Breast epithelium (tissue), 3 donors: Measurements from ENCODE around the gene SNCAIP.

ENCODE experiments used
- CTCF ChIP-seq, 3 donors: fragments of 450-650 bp; IDR thresholded peaks; one replicate each; pipeline ENCODE4 v1.5.1; 2016 to 2017; ENCODE audit warnings: antibody characterized with exemption in 3 of 3, mild to moderate bottlenecking in 3 of 3, moderate library complexity in 3 of 3
- POLR2A ChIP-seq: fragments of 450-650 bp; IDR thresholded peaks from one replicate; pipeline ENCODE4 v1.6.1; 2016; ENCODE audit warnings: antibody characterized with exemption, mild to moderate bottlenecking, moderate library complexity

GRCh38 chr5:122292332-122292731 is 19.7 kb upstream of the SNCAIP start:
- TF ChIP-seq CTCF (IDR thresholded peaks at IDR 0.05) (no peak), POLR2A (no peak)
